ENCODE results near the gene KIAA2012.

- TF ChIP-seq CTCF (IDR thresholded peaks at IDR 0.05) = no peak
- TF ChIP-seq EZH2 (IDR thresholded peaks at IDR 0.05; ENCODE audit: borderline replicate concordance, insufficient read depth, low read depth, low read length, poor library complexity, severe bottlenecking) = no peak
These were observed 36.0 kb upstream of the KIAA2012 start for GRCh38 chr2:202037086-202037485.

Measured in B cell (primary cell).